GM19455 (cell line): ENCODE results near the gene ROR2.

Experiments used
- ATAC-seq: cut with Tn5 transposase; IDR thresholded peaks from one replicate; pipeline ENCODE4 v1.9.1; 2021; ENCODE audit not compliant: unreplicated experiment

The ROR2 gene

DNA sequence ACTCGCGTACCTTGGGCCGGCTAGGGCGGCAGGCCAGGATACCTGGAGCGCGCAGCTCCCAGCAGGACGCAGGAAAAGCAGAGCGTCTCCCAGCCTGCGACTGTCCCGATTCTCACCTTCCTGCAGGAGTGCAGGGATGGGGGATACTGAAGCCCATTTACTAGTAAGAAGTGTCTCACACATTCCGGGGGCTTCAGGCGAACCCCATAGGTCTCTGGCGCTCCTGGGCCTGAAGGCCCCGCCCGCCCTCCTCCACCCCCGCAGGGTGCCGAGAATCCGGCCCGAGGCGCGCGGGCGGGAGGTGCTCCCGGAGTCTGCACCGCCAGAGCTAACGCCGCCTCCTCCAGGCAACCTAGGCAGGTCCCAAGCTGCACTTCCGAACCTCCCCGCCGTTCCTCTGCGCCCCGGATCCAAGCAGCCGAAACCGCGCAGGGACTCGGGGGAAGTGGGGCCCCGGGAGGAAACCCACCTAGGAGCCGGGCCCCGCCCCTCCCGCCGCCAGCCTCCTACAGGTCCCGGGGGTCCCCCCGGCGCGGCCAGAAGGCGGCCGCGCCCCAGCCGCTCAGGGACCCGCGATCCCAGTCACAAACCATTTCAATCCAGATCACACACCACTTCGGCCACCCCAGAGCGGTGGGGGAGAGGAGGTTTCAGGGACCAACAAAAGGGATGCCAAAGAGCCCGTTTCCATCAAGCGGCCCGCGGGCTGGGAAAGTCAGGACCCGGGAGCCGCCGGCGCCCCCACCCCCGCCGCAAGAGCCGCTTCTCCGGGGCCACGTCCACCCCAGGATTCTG lies 1.2 kb downstream of the ROR2 start:
- ATAC-seq: no peak

DNA sequence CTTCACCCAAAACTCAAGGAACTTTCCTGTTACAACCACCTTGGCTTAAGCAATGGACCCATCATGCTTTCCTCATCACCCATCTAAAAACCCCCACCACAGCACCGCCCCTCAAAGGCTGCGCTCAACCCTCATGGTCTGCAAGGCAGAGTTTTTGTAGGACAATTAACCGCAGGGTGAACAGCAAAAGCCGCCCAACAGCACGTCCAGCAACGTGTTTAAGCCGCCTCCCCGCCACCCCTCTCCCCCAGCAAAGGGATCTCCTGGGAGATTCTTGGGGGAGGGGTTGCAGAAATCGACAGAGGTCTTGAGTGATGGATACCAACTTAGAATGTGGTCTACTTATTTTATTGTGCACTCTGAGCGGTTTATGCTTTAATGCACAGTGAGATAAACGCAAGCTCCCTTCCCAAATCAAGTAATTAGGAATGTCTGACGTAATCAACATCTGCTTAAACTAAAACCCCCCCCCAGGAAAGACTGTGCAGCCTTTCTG lies 1.9 kb downstream of the ROR2 start:
- no peak for ATAC-seq

DNA sequence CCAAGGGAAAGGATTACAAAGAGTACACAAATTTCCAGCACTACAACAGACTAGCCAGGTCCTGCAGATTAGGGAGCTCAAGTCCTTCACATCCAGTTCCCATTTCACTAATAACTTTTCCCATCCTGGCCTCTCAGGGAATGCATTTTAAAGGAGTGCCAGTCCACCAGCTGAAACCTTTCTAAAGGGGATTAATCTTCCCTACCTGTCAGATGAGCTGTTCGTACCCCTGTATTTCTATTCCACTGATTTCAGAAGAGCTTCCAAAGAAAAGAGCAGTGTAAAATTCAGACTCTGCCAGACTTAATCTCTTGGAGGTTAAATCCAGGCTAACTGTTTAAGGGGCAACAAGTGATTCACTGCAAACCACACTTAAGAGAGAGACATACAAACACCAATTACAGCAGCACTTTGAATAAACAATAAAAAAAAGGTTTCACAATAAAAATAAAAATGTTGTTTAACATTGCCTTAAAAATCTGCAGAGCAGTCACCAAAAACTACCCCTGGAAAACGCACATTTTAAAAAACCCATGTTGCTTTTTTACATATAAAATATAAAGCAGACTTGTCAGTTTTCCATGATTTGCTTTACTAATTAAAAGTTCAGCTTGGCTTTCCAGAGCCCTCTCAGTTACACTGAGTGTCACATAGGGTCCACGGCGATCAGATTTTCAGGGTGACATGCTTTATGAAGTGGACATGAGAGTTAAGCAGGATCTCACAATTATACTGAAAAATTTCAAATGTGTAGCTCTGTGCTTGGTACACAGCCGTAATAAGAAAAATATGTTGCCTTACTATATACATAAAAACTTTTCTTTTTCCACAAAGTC lies 3.2 kb downstream of the ROR2 start:
- ATAC-seq: no peak

DNA sequence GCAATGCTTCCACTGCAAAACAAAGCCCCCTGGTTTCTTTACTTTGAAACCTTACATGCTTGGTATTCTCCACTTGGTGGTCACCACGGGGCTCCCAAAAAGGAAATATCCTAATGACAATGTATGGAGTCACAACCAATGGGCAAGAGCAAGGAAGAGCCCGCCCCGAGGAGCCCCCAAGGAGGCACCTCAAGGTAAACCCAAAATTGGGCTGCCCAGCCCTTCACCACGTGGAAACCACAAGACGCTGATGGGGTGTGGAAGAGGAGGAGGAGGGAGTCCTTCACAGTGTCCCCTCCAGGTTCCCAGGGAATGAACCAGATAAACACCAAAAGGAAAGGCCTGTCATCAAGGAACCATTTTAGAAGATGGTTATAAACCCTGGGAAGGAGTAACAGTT lies 3.8 kb downstream of the ROR2 start:
- no peak for ATAC-seq

DNA sequence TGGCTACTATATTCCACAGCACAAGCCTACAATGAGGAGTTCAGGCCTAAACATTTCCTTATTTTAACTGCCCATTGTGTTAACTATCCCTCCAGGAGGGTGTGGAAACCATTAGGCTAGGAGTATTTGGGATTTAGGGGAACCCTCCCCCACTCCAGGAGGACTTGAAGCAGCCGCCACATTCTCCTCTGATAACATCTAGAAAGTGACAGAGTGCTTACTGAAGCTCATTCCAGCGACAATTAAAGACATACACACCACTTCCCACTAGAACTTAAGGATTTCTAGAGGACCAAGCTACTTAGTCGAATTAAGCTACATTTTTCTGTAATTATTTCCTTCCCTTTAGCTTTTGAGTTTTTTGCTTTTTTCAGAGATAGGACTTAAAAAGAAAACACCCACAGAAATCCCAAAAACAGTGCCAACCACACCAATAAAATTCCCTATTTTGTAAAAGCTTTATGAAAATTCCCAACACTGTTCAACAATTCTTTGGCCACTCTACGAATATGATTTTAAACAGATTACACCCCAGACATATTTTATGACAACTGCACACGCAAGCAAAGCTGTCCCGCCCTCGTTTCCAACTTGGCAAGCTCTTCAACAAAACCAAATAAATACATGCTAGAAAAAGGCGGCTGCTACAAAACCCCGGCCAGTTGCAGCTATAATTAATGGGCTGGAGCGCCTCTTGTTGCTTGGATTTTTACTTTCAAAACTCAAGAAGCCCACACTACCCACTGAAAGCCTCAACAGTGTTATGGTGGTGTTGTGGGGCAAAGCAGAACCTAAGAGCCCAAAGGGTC lies 4.5 kb downstream of the ROR2 start:
- ATAC-seq: no peak

DNA sequence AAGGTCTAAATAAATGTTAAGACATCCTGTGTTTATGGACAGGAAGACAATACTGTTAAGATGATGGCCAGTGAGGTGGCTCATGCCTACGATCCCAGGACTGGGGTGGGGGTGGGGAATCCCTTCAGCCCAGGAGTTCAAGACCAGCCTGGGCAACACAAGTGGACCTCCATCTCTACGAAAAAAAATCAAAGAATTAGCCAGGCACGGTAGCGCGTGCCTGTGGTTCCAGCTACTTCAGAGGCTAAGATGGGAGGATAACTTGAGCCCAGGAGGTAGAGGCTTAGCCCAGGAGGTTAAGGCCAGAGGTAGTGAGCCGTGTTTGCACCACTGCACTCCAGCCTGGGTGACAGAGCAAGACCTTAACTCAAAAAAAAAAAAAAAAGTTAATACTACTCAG lies 5.3 kb downstream of the ROR2 start:
- ATAC-seq: no peak

DNA sequence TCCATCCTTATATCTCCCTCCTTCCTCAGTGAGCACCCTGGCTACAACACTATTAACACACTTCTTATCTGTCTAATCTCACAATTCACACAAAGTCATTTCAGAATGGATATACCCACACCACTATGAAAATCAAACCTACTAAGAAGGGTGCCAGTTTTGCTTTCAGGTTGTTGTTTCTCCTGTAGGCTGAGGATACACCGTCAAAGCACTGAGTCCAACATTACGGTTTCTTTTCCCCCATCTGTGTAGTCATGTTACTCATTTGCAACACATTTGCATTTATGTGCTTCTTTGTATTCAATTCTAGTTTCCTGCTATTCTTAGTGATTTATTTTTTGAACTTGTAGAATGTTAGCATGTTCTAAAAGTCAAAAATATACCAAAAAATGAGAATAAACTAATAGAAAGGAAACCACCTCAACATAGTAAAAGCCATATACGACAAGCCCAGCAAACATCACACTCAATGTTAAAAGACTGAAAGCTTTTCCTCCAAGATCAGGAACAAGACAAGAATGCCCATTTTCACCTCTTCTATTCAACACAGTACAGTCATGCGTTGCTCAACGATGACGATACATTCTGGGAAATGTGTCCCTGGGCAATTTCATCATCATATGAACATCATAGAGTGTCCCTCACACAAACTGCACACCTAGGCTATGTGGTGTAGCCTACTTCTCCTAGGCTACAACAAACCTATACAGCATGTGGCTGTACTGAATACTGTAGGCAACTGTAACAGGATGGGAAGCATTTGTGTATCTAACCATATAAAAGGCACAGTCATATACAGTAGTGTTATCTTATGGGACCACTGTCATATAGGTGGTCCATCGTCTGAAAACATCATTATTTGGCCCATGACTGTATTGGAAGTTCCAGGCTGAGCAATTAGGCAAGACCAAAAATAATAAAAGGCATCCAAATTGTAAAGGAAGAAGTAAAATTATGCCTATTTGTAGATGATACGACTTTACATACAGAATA lies 6.3 kb downstream of the ROR2 start:
- no peak for ATAC-seq

DNA sequence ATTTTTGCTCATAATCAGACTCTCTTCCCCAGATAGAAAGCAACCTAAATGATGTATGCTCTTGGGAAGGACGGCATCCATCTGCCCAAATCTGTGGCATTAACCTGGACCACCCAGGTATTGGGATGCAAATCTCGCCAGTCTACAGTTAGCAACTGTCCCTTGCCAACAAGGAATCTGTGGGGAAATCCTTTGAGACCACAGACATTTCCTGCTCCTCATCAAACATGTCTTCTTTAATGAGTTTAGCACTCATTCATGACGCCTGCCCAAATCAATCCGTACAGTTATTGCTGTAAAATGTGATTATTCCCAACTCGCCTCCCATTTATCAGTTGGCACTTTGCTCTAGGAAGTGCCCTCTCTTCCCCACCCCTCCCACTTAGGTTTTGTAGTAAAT lies 7.8 kb downstream of the ROR2 start:
- ATAC-seq: no peak

DNA sequence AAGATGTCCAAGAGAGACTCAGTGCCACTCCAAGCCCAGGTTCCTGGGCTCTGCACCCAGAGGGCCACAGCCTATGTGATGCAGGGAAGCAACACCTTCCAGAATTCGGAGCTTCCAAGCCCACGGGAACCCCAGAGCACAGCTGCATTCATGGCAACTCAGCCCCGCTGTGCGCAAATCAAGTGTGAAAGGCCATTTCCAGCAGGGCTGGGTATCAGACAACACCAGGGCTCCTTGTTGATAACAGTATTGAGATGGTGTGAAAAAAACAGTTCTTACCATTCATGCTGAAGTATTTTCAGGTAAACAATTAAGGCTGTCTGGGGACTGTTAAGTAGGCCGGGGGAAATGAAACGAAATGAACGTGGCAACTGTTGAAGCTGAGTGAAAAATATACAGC lies 10.1 kb downstream of the ROR2 start:
- ATAC-seq: no peak

DNA sequence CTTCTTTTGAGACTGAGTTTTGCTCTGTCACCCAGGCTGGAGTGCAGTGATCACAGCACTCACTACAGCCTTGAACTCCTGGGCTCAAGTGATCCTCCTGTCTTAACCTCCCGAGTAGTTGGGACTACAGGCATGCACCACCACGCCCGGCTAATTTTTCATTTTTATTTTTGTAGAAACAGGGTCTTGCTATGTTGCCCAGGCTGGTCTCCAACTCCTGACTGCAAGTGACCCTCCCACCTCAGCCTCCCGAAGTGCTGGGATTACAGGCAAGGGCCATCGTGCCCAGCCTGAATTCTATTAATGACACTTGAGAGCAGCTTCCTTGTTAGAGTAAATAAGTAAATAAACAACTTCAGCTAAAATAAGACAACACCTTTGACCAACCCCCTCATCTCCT lies 12.3 kb downstream of the ROR2 start:
- ATAC-seq: no peak

DNA sequence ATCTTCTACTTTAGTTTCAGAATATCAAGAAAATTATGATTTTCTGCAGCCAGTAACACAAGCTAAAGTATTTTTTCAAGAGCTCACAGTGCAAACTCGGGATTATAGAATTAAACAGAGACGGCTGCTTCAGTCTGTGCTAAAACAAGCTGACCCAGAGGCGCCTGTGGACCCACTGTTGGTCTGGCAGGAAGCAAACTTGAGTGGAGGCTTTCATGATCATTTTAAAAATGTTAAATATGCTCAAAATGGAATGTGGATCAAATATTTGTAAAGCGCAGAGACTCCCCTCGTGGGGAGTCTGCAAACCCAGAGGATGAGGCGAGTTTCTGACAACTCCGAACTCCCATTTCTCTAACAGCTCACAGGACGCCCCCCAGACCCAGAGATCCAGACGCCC lies 13.0 kb downstream of the ROR2 start:
- no peak for ATAC-seq

DNA sequence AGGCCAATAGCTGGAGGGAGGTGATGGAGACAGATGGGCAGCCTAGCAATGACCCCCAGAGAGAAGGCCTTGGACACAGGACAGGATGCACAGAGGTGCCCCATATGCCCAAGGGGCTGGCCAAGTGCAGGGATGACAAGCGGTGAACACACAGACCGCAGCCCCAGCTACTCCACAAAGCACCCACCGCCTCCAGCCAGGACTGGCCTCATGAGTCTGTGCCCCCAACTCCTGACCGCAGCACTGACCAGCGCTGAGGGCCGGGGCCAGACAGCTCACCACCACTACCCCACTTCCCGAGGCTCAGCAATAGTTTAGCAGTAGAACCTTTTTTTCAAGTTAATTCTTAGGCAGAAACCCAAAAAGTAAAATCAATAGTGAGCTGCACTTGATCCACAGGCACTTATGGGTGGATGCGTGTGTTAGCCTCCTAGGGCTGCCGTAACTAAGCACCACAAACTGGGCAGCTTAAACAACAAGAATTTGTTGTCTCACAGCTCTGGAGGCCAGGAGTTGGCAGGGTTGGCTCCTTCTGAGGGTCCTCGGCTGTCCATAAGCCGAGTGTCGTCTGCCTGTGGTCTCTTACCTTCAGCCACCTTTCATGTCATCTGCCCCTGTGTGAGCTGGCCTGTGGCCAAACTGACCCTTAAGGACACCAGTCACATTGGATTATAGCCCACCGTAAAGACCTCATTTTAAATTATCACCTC lies 14.1 kb downstream of the ROR2 start:
- no peak for ATAC-seq

DNA sequence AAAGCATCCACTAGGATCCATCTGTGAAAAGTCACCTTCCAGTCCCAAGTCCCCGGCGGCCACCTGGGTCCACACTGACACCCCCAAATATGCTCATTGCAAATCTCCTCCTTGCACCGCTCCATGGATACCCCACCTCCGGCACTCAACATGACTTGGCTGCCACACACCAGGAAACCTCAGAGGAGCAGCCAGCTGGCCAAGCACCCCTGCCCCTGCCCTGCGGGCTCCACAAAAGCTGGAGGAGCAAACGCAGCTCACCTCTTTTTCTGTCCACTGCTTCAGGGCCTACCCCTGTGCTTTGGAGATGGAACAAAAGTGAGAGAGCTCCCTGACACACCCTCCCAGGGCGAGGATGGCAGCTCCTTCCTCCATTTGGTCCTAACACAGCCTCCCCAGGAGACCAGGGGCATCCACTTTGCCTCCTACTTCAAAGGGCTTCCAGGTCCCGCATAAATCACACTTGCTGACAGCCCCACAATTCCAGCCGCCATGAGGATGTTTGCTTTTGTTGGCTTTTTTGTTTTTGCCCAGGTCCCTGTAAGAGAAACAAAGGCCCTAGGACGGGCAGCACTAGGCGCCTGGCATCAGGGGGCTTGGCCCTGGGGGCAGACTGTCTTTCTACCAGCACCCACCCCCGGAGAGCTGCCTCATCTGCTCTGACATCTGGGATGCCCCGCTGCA lies 14.8 kb downstream of the ROR2 start:
- ATAC-seq: no peak

DNA sequence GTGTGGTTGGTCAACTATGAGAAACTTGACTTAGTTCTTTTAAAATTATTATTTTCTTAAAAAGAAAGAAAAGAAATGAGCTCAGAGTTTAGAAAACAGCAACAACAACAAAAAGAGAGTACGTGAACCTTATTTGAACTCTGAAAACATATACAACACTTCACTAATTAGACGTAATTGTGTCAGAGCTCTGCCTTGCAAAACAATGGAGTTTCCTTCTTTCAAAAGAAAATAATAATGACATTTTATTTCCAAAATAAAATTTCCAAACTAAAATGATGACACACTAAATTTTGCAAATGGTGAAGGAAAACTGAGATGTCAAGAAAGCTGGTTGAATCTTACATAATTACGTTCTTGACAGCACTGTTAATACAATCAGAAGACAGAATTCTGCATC lies 15.4 kb downstream of the ROR2 start:
- no peak for ATAC-seq

DNA sequence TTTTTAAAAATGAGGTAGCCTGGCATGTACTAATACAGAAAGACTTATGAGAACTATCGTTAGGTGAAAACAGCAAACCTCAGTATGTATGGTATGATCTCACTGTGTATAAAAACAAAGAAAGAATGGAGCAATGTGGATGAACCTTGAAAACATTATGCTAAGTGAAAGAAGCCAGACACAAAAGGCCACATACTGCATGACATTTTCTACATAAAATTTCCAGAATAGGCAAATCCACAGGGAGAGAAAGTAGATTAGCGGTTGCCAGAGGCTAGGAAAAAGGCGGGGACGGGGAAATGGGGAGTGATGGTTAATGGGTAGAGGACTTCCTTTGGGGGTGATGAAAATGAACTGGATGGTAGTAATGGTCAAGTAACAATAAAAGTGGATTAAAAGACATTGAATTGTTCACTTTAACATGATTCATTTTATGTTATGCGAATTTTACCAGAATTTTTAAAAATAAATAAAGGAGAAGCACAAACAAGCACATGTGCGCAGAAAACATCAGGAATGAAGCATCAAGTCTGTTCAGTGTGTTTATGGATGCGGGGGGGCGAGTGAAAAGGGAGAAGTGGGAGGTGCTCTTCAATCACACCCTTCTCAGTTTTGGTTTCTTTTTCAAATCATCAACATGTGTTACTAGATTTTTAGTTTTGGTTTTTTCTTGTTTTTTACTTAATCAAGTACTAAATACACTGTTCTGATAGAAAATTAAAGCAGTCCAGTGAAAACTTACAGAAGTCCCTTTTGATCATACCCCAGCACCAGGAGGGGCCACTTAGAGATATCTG lies 16.3 kb downstream of the ROR2 start:
- no peak for ATAC-seq

DNA sequence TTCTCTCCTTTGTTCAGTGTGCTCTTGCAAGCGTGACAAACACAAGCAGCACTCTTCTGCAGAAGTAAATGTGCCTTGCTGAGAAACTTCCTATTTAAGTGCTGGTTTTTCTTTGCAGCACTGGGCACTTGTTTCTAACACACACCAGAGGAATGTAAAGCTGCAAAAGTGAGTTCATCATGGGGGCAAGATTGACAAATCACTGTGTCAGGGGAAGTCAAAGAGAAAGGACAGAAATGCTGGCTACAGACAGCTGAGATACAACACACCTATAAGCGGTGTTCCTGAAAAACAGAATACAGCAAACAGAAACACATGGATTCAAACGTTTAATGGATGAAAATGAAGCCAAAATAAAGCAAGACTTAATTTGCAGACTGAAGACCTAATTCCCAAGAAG lies 19.6 kb downstream of the ROR2 start:
- no peak for ATAC-seq

DNA sequence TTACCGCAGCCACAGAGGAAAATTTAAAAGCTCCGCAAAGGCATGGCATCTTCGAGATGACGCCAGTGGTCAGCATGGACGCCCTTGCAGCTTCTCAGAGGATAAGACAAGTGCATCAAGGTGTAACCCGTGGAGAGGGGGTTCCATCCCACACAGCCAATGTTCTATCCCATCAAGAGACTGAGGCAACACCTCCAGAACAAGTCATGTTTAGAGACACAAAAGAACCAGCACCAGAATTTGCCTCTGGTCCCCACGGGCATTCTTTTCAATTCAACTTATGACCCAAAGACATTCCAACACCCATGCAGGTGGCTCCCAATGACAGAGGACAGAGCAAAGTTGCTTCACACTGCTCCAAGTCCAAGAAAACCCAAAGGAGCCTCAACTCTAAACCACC lies 20.7 kb downstream of the ROR2 start:
- no peak for ATAC-seq

DNA sequence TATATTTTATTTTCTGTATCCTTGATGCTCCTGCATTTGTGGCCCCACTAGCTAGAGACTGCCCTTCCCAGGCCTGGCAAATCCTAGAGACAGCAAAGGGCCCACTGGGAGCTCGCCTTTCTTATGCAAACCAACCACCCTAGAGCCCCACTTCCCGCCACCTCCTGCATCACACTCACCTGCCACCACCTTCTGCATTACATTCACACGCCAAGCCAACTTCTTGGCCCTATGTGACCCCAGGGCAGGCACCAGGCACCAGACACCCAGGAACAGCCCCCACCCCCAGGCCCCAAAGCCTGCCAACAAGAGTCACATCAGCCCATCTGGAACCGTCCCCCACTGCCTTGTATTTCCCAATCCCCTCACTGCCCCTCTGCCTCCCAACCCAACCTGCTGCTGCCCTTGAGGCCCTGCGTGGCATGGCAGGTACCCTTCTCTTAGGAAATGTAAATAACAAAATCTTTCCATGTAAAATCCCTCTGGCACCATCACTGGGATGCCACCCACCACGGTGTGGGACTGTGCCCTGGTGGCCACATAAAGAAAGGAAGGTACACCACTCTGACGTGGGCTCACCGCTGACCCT lies 22.0 kb downstream of the ROR2 start:
- no peak for ATAC-seq
